WI38 (cell line): ENCODE results near the gene MBD2.
A peak's percentile ranks its signal among the peaks of the same experiment; 100 is the strongest.

Experiments
- H3K4me3 ChIP-seq: 2 replicates; pipeline ENCODE4 v1.5.1; 2011; ENCODE audit warnings: low read depth, mild to moderate bottlenecking, control low read depth, low read length
- TF ChIP-seq, protein P1 (sequence below): IDR thresholded peaks from 2 replicates; pipeline ENCODE4 v1.5.1; 2012; ENCODE audit warnings: low read depth, mild to moderate bottlenecking, control low read depth, low read length

MBD2 gene

DNA sequence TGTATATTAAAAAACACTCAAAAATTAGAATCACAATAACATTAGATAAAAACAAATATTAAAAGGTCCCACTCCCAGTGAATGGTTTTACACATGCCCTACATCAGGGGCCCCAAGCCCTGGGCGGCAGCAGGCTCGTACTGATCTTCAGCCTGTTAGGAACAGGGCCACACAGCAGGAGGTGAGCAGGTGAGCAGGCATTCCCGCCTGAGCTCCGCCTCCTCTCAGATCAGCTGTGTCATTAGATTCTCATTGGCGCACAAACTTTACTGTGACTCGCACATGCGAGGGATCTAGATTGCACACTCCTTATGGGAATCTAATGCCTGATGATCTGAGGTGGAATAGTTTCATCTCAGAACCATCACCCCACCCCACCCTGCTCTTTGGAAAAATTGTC lies 74.2 kb downstream of the MBD2 start:
- H3K4me3 ChIP-seq: no peak overlapping the region
- TF ChIP-seq, protein P1, sequence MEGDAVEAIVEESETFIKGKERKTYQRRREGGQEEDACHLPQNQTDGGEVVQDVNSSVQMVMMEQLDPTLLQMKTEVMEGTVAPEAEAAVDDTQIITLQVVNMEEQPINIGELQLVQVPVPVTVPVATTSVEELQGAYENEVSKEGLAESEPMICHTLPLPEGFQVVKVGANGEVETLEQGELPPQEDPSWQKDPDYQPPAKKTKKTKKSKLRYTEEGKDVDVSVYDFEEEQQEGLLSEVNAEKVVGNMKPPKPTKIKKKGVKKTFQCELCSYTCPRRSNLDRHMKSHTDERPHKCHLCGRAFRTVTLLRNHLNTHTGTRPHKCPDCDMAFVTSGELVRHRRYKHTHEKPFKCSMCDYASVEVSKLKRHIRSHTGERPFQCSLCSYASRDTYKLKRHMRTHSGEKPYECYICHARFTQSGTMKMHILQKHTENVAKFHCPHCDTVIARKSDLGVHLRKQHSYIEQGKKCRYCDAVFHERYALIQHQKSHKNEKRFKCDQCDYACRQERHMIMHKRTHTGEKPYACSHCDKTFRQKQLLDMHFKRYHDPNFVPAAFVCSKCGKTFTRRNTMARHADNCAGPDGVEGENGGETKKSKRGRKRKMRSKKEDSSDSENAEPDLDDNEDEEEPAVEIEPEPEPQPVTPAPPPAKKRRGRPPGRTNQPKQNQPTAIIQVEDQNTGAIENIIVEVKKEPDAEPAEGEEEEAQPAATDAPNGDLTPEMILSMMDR: no peak

DNA sequence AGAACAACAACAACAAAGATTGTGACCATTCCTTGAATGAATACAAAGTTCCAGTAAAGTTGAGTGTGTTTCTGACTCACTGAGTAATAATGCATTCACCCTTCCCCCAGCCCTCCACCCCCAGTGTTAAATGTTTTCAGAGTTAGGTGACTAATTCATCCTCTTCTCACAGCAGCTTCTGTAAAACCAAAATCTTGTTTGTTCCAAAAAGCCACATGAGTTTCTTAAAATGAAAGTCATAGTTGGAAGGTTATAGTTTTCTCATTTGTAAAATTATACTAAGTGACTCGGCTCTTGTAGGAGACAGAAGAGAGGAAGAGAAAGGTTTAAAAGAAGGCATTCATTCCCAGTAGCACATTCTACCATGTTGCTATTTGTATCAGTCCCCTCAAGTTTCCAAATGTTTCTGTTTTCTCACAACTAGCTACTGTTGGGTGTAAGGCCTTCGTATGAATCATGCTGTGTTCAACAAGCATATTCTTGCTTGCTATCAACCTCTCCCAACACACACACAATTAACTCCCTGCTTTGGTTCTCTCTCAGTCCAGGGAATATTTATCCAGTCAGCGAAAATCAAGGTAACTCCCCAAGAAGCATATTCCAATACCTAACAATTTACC lies 75.3 kb downstream of the MBD2 start:
- TF ChIP-seq, protein P1: no peak
- H3K4me3 ChIP-seq: peak overlapping the region; percentile 36

DNA sequence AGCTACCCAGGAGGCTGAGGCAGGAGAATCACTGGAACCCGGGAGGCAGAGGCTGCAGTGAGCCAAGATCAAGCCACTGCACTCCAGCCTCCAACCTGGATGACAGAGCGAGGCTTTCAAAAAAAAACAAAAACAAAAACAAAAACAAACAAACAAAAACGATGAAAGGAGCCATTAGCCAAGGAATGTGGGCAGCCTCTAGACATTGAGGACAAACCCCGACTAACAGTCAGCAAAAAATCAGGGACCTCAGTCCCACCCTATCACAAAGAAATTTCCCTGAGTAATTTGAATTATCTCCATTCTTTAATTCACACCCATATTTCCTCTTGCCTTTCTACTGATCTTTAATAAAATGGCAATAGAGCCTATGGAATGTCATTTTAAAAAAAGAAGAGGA lies 75.8 kb downstream of the MBD2 start:
- H3K4me3 ChIP-seq: no peak overlapping the region
- TF ChIP-seq, protein P1: no peak

DNA sequence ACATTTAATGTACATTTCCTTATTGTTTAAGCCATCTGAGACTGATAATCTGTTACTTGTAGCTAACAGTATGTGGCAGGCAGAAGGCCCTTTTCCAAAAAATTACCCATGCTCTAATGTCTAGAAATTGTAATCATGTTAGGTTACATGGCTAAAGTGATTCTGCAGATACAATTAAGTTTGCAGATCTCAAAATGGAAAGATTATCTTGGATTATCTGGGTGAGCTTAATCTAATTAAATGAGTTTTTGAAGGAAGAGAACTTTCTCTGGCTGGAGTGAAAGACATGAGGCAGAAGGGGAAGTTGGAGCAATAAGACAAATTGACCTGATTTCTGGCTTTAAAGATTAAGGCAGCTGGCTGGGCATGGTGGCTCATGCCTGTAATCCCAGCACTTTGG lies 76.3 kb downstream of the MBD2 start:
- no peak overlapping the region for H3K4me3 ChIP-seq
- TF ChIP-seq, protein P1: no peak

DNA sequence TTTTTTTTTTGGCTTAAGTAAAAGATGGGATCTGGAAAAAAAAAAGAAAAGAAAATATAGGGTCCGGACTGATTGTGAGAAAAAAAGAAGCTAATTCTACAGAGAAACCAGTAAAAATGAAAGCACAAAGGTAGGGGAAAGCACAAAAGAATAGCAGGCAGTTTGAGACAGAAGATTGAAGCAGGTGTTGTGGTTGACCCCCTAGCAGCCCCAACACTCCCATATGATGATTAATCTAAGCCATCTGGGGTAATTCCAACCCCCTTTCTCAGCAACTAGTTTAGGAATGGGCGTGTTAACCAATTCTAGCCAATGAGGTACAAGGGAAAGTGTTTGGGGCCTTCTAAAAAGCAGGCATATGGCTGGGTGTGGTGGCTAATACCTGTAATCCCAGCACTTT lies 77.0 kb downstream of the MBD2 start:
- H3K4me3 ChIP-seq: no peak overlapping the region
- TF ChIP-seq, protein P1: no peak

DNA sequence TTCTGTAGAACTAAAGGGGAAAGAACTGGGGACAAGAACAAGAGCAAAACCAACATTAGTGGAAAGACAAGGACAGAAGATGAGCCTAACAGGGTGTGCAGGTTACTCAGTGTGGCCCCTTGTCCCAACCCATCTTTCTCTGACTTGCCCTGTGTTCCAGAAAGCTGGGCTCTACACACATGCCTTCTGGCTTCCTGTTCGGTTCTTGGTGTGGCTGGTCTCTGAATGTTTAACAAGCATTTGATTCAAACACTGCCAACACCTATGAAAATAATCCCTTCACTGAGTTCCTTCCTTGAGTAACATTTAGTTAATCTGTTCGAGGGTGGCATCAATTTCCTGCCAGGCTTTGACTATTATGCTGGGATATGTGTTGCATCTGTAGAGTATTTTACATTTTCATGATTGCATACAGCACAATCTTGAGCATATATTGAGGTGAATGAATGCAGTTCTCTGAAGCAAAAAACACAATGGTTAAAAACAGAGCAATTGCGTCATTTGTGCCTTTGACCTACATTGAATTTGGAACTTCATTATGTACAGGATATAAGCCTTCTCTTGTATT lies 83.3 kb downstream of the MBD2 start:
- H3K4me3 ChIP-seq: no peak overlapping the region
- TF ChIP-seq, protein P1: no peak

DNA sequence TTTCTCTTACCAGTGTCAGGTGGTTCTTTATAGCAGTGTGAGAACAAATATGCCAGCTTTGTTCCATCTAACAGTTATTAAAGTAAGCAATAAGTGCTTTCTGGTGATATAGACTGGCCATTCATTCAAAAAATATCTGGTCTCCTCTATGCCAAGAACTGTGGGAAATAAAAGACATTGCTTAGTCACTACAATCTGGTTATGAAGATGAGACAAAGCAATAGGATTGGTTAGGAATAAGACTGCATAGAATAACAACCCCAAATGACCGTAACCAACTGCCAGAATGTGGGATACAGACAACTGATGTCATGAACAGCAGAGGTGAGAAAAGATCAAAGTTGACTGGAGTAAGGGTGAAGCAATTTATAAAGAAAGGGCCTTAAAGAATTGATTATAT lies 83.8 kb downstream of the MBD2 start:
- TF ChIP-seq, protein P1: no peak
- no peak overlapping the region for H3K4me3 ChIP-seq
